AG04450 (cell line): Measurements from ENCODE around the gene SH3RF3. TPM values are rescaled to one million over a fixed set of nuclear protein-coding genes. Genes with fewer than 3 reads are reported as not detected.
A peak's percentile ranks its signal among the peaks of the same experiment; 100 is the strongest.

Experiments used
- CTCF ChIA-PET: fragments of 300-600, 350-600 bp; formaldehyde crosslinking; extraction: SDS; loops from one replicate; lab custom pipeline; 2022; ENCODE audit warnings: antibody characterized with exemption, inconsistent platforms; lab: Charles Lee
- POLR2A ChIA-PET: fragments of 350-600 bp; formaldehyde crosslinking; extraction: SDS; loops from one replicate; lab custom pipeline; 2021; ENCODE audit warnings: antibody characterized with exemption, inconsistent platforms; lab: Yijun Ruan, JAX
- DNase-seq: peaks from one replicate; pipeline ENCODE4 v3.0.0-alpha.2; 2011; ENCODE audit warnings: low read depth, low spot score
- H3K27ac ChIP-seq: one replicate; pipeline ENCODE4 v1.5.1; 2012; ENCODE audit warnings: low read depth, low read length, control low read depth
- H3K27me3 ChIP-seq: one replicate; pipeline ENCODE4 v1.6.0; 2012; ENCODE audit warnings: low read length; ENCODE audit not compliant: control insufficient read depth, insufficient read depth
- H3K4me3 ChIP-seq: 2 replicates; pipeline ENCODE4 v1.5.1; 2011; ENCODE audit warnings: mild to moderate bottlenecking, low read depth, low read length, control low read depth
- H3K9me3 ChIP-seq: 2 replicates; pipeline ENCODE4 v1.5.1; 2012; ENCODE audit warnings: low read length; ENCODE audit not compliant: control insufficient read depth, insufficient read depth
- polyA plus RNA-seq: library from polyadenylated mRNA; depleted of rRNA; stranded (reverse); fragments of >200 nt; gene quantifications from 2 replicates; pipeline ENCODE4 v1.2.3, GENCODE V29; 2011
- TF ChIP-seq, protein P1 (sequence below): IDR thresholded peaks from 2 replicates; pipeline ENCODE4 v1.5.1; 2011; ENCODE audit warnings: low read depth, low read length, control low read depth, inconsistent platforms

The SH3RF3 gene
- polyA plus RNA-seq, 1 experiment = 5.7 TPM

DNA sequence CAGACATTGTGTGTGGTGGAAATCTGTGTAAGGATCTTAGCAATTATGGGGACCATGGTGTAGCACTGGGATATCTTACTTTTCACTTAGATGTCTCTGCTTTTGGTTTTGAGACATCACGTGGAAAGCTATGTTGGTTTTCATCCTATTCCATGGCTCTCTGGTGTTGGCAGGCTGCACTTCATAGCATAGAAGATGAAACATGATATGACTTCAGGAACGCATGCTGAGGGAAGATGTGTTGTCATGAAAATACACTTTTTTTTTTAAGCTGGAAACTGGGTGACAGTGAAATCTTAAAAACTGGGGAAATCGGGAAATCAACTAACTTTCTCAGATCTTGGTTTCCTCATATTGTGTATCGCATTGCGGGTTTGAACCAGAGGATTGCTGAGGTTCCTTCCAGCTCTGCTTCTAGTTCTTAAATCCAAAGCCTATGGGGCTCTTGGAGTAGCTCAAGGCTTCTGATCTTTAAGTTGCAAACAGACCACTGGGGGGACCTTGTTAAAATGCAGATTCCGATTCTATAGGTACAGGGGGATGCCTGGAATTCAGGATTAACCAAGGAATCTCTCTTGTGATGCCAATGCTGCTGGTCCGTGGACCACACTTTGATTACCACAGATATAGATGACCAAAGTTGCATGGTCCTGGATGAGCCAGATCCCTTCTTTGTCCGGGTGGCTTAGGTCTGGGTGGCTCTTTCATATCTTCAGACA is 160.7 kb downstream of the SH3RF3 start:
- H3K4me3 ChIP-seq = no peak overlapping the region
- ChIA-PET CTCF (no interaction called here), POLR2A (no interaction called here)
- DNase-seq = no peak
- peaks cover 4% of the 10 kb centered on the region for H3K9me3 ChIP-seq
- H3K27ac ChIP-seq = no peak overlapping the region
- H3K27me3 ChIP-seq = no peaks in the 10 kb centered on the region
- TF ChIP-seq, protein P1, sequence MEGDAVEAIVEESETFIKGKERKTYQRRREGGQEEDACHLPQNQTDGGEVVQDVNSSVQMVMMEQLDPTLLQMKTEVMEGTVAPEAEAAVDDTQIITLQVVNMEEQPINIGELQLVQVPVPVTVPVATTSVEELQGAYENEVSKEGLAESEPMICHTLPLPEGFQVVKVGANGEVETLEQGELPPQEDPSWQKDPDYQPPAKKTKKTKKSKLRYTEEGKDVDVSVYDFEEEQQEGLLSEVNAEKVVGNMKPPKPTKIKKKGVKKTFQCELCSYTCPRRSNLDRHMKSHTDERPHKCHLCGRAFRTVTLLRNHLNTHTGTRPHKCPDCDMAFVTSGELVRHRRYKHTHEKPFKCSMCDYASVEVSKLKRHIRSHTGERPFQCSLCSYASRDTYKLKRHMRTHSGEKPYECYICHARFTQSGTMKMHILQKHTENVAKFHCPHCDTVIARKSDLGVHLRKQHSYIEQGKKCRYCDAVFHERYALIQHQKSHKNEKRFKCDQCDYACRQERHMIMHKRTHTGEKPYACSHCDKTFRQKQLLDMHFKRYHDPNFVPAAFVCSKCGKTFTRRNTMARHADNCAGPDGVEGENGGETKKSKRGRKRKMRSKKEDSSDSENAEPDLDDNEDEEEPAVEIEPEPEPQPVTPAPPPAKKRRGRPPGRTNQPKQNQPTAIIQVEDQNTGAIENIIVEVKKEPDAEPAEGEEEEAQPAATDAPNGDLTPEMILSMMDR = no peak

DNA sequence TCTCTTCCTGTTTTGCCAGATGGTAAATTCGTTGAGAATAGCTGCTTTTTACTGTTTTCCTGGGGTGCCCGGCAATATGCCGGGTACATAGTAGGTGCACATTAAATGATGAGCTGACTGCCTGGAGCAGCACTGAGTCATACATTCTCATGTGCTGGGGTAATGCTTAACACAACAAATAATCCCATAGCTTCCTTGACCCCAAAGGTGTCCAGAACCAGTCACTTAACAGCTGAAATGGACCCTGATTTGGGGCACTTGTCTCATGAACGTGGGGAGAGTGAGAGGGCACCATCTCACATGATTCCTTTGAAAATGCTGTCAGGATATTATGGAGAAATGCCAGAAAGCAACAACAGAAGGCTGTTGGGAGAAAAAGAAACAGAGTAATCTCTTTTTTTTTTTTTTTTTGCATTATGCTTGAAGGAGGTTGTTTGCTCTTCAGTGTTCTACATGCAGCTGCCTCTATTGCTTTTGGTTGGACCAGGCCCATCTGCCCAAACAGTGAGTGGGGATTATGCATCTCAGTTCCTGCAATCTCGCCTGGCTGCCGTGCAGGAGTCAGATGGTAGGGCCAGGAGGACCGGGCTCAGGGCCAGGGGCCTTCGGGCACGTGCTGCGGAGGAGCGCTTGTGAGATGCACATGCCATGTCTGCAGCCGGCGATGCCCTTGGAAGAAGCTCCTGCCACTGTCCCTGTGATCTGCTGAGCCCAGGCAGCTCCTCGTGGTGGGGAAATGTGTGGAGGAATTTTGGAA is 162.1 kb downstream of the SH3RF3 start:
- peak; percentile 24 for DNase-seq
- Histone ChIP-seq H3K27ac (peak overlapping the region; percentile 62), H3K27me3 (no peaks in the 10 kb centered on the region), H3K4me3 (no peak overlapping the region), H3K9me3 (peaks cover 13% of the 10 kb centered on the region)
- ChIA-PET POLR2A (interaction anchor here (0.7 to 1.0 kb wide), 3 partner anchors 48 to 74 kb away, joined by 5 to 8 read pairs (median 6); no protein-coding TSS in a partner anchor), CTCF (no interaction called here)
- TF ChIP-seq, protein P1 = no peak

DNA sequence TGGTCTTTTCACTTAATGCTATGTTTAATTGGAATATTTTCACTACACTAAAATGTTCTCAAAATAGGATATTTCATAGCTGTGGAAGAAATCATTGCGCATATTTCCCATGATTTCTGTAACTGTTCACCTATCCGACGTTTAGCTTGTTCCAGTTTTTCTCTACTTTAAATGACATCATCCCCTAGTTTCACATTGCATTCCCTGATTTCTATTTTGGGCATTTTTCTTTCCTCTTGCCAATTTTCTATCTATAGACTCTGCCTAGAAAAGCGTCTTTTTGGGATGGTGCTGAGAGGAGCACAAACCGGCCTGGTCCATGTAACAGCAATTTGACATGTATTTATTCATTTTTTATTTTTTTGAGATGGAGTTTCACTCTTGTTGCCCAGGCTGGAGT is 163.4 kb downstream of the SH3RF3 start:
- ChIA-PET POLR2A (no interaction called here), CTCF (interaction anchor here (0.5 kb wide), 1 partner anchor 256 kb away, joined by 5 read pairs; no protein-coding TSS in a partner anchor)
- TF ChIP-seq, protein P1 = no peak
- Histone ChIP-seq H3K9me3 (peaks cover 13% of the 10 kb centered on the region), H3K27ac (no peak overlapping the region), H3K4me3 (no peak overlapping the region), H3K27me3 (no peaks in the 10 kb centered on the region)
- DNase-seq = no peak

DNA sequence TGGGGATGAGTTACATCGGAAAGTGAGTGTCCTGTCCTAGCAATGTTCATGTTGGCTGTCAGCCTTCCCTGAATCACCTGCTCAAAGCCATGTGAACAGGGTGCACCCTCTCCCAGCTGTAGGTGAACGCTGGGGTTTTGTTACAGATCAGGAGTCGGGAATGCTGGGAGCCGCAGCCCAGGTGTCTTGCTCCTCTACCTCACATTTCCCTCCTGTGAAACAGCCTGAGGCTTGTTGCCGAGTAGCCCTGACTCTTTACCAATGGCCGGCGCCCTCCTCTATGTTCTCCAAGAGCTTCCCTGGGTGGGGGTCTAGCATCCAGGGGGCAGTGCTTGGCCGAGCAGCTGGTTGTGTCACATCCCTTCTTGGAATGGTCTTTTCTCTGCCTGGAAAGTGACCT is 164.7 kb downstream of the SH3RF3 start:
- ChIA-PET CTCF (no interaction called here), POLR2A (no interaction called here)
- no peak for DNase-seq
- no peak overlapping the region for H3K27ac ChIP-seq
- H3K27me3 ChIP-seq = no peaks in the 10 kb centered on the region
- TF ChIP-seq, protein P1 = no peak
- no peak overlapping the region for H3K4me3 ChIP-seq
- peaks cover 13% of the 10 kb centered on the region for H3K9me3 ChIP-seq

DNA sequence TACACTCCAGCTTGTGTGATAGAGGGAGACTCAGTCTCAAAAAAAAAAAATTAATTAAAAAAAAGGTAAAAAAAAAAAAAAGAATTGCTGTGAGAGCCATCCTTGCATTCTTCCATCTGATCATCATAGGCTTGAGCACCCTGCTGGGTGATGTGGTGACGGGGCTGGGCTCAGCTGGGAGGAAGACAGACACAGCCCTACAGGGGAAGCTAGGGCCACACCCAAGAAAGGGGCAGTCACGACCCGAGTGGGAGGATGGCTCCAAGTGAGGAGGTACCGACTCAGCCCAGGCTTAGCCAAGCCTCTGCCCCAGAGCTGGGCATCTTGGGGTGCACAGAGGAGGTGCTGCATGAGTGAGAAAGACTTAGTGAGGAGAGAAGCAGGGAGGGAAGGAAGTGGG is 165.5 kb downstream of the SH3RF3 start:
- DNase-seq = no peak
- Histone ChIP-seq H3K4me3 (no peak overlapping the region), H3K27ac (peak overlapping the region; percentile 21), H3K27me3 (no peaks in the 10 kb centered on the region), H3K9me3 (peaks cover 13% of the 10 kb centered on the region)
- ChIA-PET CTCF (no interaction called here), POLR2A (no interaction called here)
- TF ChIP-seq, protein P1 = no peak
